ENCODE results near the gene SLC6A8.

DNA sequence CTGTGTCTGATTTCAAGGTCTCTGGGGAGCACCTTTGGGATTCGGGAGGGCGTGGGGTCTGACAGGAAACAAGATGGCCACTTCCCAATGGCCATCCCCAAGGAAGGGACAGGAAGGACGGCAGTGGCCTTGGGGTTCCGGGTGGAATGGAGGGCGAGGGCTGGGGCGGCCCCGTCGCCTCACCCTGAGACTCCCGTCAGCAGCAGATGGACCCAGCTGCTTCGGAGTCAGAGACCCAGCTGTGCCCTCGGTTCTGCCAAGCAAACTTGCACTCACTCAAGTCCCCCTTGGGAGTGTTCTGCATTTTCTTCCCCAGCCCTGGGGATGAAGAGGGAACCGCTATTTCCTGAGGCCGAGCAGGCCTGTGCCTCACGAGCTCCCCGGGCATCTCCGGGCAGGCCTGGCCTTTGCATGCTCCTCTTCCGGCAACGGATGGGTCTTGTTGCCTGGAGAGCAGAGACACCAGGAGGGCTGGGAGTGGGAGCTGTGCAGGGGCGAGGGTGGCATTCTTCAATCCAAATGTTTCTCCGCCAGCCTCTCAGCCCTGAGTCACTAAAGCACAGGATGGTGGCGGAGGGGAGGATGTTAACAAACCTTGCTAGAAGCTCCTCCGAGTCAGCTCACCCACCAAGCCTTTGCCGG is 47.6 kb upstream of the SLC6A8 start:
- TF ChIP-seq, protein P1, sequence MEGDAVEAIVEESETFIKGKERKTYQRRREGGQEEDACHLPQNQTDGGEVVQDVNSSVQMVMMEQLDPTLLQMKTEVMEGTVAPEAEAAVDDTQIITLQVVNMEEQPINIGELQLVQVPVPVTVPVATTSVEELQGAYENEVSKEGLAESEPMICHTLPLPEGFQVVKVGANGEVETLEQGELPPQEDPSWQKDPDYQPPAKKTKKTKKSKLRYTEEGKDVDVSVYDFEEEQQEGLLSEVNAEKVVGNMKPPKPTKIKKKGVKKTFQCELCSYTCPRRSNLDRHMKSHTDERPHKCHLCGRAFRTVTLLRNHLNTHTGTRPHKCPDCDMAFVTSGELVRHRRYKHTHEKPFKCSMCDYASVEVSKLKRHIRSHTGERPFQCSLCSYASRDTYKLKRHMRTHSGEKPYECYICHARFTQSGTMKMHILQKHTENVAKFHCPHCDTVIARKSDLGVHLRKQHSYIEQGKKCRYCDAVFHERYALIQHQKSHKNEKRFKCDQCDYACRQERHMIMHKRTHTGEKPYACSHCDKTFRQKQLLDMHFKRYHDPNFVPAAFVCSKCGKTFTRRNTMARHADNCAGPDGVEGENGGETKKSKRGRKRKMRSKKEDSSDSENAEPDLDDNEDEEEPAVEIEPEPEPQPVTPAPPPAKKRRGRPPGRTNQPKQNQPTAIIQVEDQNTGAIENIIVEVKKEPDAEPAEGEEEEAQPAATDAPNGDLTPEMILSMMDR (IDR thresholded peaks at IDR 0.05; ENCODE audit: borderline replicate concordance, extremely low read depth, low read length, poor library complexity, severe bottlenecking), result no peak
- no peak for TF ChIP-seq EZH2 (IDR thresholded peaks at IDR 0.05; ENCODE audit: borderline replicate concordance, low read depth, low read length, severe bottlenecking)

Measured in DND-41 (cell line).